GM19025 (cell line): Measurements from ENCODE around the gene LCP2.

Experiments used
- ATAC-seq: cut with Tn5 transposase; IDR thresholded peaks from one replicate; pipeline ENCODE4 v1.9.1; 2021; ENCODE audit warnings: mild to moderate bottlenecking, low read depth, moderate library complexity; ENCODE audit not compliant: unreplicated experiment

Gene LCP2

DNA sequence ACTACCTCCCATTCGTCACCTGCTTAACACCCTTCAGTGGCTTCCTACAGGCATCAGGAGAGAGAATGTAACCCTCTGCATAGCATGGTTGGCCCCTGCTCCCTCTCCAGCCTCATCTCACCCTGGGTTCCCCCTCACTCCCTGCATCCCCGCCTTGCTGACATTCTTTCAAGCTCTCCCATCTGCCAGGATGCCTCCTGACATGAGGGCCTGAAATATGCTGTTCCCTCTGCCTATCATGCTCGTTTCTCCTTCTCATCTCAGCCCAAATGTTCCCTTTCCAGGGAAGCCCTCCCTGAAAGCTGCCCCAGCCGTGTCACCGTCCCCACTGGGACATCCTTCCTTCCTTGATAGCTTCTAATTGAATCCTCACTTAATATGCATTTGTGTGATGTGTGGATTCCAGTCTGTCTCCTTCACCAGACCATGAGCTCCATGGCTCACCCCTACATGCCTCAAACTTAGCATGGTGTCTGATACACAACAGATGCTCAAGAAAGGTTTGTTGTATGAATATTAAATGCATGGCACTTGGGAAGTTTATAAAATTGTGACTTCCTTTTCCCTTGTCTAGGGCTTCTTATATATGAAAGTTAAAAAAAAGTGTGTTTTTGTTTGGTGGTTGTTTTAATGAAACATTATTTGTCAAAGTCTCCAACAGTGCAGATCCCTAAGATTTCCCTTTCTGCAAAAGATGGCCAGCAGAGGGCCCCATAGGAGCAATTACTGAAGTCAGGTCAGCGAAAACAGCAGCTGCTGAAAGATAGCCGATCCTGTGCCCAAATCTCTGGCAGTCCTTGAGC is 72.0 kb downstream of the LCP2 start:
- no peak for ATAC-seq

DNA sequence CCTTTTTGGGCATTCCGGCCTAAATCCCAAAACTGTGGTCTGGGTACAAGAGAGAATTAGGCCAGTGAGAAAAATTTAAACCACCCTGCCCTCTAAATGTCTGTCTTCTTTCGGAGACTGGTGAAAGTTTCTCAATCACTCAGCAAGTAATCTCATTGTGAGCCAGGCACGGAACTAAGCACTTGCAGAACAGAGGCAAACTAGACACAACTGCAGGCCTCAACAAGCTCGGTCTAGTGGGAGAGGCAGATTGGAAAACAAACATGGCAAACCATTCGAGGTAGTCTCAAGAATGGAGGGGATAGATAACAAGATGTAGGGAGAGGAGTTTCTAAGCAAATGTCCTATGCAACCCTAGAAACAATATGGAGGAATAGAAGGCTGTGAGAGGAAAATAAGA is 73.7 kb downstream of the LCP2 start:
- ATAC-seq: no peak

DNA sequence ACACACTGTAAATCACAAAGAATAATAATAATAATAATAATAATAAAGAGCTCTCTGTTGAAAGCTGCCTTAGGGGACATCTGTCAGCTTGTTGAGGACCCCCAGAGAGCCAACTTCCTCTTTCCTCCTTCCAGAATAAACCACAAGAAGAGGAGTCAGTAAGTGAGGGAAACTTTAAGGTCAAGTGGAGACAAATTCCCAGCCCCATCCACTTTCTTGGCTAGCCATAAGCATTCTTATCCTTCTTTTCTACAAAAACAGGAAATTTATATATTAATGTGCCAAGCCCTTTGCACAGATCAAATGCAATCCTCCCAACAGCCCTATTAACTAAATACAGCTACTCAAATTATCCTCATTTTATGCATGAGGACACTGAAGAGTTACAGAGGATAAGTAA is 74.2 kb downstream of the LCP2 start:
- ATAC-seq: no peak

DNA sequence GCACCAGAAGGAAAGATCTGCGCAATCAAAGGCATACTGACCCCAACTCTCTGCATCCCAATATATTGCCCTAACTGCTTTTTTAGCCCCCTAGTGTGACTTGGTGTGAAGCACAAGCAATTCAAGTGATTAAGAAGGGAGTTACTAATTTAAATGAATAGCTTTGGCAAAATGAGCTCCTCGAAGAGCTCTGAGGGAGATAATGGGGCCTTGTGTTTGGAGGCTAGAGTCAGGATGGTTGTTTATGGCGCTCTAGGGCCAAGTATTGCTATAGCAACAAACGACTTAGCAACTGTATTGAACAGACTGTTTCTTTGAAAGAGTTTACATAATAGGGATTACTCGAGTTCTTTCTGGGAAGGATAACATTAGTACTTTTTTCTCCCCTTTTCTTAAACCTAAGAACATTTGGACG is 76.2 kb downstream of the LCP2 start:
- no peak for ATAC-seq

DNA sequence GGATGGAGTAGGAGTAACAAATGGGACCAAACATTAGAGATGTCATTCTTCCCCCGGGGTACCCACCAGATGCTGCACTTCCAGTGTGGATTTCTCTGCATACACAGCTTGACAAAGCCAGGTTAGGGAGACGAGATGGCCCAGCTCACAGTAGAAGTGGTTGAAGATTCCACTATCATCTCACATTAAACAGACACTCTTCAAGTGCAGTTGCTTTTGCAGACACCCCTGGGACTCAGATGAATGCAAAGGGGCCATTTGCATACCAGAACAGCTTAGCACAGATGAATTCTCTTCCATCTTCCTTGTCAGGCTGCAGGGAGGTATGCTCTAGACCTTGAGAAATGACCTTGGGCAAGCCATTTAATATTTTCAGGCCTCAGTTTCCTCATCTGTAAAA is 77.4 kb downstream of the LCP2 start:
- no peak for ATAC-seq

DNA sequence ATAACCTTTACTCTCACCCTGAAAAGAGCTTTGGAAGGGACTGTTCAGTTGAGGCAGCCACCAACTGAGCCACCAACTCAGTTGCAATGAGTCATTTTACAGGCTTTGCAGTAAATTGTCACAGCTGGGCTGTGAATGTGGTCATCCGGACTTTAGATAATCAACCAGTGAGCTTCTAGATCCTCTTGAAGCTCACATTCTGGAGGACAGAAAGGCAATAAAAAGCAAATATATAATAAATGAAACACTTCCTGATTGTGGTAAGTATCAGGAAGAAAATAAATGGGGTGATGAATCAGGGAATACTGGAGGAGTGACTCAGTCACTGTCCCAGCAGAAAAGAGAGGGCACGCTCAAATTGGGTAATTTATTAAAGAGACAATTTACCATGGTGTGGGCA is 78.0 kb downstream of the LCP2 start:
- ATAC-seq: no peak

DNA sequence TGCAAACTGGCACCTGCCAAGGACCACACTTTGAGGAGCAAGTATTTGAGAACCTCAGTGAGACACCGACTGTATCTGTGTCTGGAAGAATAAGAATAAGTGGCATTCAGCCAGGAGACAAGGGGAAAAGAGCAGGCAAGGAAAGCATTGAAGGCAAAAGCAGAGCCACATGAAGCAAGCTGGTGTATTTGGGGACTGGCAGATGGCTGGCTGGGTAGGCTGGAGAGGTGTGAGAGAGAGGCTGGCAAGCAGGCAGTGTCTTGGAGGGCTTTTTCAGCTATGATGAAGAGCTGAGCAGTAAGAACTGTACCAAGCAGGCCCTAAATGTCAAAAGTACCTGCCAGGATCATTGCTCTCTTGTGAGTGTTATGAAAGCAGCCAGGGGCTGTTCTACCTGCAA is 78.9 kb downstream of the LCP2 start:
- ATAC-seq: no peak

DNA sequence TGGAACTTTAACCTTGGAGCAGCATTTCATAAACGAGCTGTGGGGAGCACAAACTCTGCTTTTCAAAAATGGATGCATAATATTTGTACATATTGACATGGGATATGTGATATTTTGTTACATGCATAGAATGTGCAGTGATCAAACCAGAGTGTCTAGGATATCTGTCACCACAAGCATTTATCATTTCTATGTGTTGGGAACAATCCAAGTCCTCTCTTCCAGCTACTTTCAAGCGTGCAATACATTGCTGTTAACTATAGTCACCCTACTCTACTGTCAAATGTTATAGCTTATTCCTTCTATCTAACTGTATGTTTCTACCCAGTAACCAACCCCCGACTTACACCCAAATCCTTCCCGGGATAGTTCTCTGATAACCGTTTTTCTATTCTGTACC is 79.7 kb downstream of the LCP2 start:
- no peak for ATAC-seq

DNA sequence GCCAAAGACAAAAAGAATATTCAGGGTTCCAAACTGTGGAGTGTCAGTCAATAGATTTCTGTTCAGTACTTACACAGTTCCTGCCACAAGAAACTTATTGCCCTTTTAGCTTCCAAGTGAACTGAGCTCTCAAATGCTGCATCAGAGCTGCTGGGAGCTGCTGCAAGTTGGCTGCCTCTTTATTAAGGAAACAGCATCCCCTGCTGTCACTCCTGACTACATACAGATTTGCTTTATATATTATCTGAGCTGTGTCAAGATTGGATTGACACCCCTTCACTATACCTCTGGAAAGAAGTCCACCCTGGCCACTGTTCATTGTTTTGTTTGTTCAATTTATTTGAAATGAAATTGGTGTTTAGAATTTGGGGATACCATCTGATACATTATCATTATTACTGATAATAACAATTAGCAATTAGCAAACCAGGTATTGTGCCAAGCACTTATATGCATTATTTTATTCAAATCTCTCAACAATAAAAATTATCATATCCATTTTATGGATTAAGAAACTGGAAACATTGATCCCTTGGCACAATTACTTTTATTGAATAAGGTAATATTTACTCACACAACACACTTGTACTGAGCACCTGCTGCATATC is 81.2 kb downstream of the LCP2 start:
- ATAC-seq: no peak

DNA sequence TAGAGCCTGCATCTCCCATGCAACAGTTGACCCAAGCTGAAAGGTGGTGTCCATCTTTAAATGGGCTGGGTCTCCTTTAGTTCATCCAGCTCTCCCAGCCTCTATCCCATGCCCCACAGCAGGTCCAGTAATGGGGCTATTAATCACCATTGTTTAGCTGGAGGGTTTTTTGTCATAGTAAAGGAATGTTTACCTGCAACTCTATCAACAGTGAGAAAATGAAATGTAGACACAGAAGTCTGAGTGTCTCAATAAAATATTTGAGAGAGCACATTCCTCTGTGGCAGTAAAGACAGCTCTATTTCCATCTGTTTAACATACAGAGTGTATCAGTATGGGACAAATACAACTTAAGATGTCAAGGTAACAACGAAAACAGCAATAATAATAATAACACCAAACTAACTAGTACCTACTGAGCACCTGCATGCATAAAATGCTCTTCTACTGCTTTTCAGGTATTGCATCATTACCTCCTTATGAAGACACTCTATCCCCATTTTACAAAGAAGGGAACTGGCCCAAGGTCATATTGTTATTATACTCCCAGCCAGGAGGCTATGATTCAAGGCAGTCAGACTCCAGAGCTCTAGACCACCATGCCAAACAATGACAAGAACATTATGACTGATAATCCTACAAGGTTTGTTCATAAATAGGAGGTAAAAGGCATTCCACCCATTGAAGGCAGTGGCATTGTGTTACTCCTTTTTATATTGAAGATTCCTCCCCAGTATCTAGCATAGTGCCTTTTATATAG is 85.8 kb downstream of the LCP2 start:
- no peak for ATAC-seq

DNA sequence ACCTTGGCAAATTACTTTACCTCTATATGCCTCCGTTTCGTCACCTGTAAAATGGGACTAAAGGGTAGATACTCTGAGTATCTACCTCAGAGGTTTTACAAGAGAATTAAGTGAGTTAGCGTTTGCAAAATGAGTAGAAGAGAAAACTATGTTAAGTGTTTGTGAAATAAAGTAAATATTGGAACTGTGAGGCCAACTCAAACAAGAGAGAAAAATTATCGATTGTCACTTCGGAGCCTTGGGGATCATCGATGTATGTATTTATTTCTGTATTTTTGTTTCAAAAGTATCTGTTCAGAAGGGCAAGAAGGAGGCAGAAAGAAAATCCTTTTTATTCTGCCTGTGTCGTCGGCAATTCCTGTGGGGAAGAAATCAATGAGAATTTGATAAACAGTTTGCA is 90.6 kb downstream of the LCP2 start:
- ATAC-seq: no peak

DNA sequence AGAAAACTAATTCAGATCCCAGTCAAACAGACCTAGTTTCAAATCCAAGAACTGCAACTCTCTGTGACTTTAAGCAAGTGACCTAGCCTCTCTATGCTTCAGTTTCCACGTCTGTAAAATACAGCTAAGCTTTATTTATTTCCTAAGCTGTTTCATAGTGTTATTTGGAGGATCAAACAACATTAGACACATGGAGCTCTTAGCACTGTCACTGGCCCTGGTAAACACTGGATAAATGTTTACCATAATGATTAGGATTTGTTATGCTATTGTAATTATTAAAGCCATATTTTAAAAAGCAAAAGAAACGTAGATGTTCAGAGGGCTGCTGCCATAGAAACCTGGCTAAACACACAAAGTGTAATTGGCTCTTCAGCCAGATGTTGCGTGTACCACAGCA is 91.4 kb downstream of the LCP2 start:
- ATAC-seq: no peak

DNA sequence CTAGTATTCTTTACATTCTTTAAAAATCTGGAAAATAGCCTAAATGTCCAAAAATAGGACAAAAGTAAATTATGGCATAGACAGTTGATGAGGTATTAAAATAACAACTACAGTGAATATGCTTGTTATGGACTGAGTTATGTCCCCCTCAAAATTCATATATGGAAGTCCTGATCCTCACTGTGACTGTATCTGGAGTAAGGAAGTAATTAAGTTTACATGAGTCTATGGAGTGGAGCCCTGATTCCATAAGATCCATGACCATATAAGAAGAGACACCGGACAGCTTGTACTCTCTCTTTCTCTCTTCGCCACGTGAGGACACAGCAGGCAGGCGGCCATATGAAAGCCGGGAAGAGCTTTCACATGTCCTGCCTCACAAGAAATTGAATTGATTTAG is 93.4 kb downstream of the LCP2 start:
- no peak for ATAC-seq

DNA sequence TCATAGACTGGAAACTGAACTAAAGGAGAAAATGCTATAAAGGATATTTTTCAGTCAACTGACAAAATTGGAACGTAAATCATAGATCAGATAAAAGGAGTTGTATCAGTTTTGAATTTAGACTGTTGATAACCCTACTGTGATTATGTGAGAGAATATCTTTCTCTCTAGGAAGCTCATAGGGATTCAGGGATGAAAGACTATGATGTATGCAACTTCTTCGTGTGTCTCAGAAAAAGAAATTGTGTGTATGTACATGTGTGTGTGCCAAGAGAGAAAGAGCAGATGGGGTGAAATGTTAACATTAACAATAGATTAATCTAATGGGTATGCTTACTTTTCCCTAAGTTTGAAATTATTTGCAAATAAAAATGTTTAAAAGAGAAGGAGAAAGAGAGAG is 95.5 kb downstream of the LCP2 start:
- ATAC-seq: no peak

DNA sequence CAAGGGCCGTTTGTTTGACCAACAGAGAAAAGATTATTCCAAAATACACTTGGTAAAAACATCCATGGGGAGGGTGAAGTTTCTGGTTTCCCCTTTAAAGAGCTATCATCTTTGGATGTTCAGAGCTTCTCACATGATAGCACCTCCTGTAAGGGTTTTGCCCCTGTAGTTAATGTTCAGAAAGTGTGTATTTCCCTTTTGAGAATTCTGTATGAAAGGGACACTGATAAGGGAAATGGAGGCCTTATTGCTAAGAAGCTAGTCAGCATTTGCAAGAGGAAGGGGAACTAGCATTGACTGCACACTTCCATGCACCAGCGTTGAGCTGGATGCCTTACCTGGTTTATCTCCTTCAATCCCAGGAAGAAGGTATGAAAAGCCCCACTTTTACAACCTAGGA is 96.3 kb downstream of the LCP2 start:
- ATAC-seq: no peak

DNA sequence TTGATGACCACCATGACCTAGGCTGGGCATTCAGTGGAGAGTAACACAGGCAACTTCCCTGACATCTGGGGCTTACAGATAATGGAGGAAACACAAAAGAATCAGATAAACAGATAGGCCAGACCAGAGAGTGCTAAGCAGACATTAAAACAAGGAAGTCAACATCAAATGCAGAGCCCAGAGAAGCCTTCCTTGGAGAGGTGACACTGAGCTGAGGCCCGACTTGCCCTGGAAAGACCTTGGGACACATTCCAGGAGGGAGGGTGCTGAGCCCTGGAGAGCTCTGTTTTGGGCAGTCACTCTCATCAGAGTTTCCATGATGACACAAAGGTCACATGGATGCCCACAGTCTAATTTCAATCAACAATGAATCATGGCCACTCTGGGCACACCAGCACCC is 96.7 kb downstream of the LCP2 start:
- ATAC-seq: no peak
